ENCODE measurements around the gene VEGFA. TPM values are rescaled to one million over a fixed set of nuclear protein-coding genes. Genes with fewer than 3 reads are reported as not detected.

The VEGFA gene
- polyA plus RNA-seq, 10 donors: 59.9 to 105 (median 69.1) TPM

- no peak for DNase-seq
Measured at GRCh38 chr6:43782764-43783513, 12.9 kb downstream of the VEGFA start.

DNA sequence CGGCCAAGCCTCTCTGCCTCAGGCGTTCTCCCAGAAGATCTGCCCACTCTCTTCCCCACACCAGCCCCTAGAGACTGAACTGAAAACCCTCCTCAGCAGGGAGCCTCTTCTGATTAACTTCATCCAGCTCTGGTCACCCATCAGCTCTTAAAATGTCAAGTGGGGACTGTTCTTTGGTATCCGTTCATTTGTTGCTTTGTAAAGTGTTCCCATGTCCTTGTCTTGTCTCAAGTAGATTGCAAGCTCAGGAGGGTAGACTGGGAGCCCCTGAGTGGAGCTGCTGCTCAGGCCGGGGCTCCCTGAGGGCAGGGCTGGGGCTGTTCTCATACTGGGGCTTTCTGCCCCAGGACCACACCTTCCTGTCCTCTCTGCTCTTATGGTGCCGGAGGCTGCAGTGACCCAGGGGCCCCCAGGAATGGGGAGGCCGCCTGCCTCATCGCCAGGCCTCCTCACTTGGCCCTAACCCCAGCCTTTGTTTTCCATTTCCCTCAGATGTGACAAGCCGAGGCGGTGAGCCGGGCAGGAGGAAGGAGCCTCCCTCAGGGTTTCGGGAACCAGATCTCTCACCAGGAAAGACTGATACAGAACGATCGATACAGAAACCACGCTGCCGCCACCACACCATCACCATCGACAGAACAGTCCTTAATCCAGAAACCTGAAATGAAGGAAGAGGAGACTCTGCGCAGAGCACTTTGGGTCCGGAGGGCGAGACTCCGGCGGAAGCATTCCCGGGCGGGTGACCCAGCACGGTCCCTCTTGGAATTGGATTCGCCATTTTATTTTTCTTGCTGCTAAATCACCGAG lies 14.2 kb downstream of the VEGFA start:
- DNase-seq: no peak

DNA sequence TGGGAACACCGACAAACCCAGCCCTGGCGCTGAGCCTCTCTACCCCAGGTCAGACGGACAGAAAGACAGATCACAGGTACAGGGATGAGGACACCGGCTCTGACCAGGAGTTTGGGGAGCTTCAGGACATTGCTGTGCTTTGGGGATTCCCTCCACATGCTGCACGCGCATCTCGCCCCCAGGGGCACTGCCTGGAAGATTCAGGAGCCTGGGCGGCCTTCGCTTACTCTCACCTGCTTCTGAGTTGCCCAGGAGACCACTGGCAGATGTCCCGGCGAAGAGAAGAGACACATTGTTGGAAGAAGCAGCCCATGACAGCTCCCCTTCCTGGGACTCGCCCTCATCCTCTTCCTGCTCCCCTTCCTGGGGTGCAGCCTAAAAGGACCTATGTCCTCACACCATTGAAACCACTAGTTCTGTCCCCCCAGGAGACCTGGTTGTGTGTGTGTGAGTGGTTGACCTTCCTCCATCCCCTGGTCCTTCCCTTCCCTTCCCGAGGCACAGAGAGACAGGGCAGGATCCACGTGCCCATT lies 15.3 kb downstream of the VEGFA start:
- no peak for DNase-seq

- DNase-seq: no peak
Measured at GRCh38 chr6:43785904-43786303, 15.9 kb downstream of the VEGFA start.

DNA sequence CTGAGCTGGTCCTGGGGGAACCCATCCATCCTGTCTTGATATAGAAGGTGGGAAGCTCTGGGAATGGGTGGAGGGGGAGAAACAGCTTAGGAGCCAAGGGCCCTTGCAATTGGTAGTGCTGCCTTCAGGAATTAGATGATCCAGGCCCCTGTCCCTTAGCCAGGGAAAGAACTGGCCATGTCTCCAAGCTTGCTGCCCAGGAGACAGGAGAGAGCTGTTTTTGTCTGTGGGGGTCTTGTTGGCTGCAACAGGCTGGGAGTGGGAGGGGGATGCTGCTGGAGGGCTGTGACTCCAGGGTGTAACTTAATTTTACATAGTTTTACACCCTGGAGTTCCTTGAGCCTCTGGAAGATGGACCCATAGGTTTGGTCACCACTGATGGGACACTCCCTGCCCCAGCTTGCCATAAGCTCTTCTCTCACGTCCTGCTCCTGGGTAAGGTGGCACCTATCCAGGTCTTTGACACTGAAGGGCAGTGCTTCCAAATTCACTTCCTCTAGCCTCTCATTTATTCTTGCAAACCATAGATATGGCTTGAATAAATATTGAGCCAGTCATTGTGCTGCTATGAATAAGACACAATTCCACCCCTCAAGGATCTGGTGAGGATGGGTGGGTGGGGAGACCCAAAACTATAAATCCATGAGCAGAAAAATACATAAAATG lies 16.8 kb downstream of the VEGFA start:
- no peak for DNase-seq

GRCh38 chr6:43788301-43788700 lies 18.3 kb downstream of the VEGFA start:
- DNase-seq: no peak

DNA sequence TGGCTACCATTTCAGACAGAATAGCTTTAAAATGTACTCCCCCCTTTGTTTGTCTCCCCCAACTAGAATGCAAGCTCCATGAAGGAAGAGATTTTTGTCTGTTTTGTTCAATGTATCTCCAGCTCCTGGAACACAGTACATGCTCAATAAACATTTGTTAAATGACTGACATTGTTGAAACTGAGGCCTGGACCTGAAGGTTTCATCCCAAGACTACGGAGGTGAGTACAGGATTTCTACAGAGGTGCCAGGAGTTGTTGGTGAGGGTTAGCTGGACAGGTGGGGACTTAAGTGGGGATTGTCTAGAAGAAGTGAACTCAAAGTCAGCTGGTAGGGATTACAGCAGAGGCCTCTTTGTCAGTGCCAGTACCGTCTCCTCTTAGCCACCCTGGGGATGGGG lies 19.4 kb downstream of the VEGFA start:
- DNase-seq: no peak

GRCh38 chr6:43790031-43790430 lies 20.0 kb downstream of the VEGFA start:
- DNase-seq: peak in 1 of 3 donors; percentile 58

DNA sequence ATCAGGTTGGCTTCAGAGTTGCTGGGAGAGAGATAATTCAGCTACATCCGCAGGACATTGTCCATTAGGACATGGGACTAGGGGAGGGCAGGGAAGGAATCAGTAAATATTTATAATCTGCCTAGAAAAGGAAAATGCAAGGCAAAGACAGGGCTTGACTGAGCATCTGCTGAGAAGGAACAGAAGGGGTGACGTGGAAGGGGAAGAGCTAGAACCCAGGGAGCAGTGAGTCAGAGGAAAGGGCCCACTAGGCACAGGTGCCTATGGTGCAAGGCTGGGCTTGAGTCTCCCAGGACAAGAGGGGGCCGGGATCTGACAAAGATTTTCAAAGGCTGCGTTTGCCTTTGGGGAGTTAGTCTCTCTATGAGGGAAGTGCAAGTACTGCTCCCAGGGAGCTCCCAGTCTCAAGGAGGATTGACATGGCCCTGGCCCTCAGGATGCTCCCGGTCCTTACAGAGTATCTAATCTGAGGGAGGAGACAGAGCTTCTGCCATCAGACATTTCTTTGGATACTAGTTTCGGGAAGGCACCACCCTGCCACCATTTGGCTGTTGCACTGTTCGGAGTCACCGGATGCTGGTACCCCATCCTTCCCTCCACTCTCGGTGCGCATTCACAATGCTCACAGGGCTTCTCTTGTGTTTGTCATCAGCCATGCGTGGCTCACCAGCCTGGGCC lies 21.9 kb downstream of the VEGFA start:
- no peak for DNase-seq

DNA sequence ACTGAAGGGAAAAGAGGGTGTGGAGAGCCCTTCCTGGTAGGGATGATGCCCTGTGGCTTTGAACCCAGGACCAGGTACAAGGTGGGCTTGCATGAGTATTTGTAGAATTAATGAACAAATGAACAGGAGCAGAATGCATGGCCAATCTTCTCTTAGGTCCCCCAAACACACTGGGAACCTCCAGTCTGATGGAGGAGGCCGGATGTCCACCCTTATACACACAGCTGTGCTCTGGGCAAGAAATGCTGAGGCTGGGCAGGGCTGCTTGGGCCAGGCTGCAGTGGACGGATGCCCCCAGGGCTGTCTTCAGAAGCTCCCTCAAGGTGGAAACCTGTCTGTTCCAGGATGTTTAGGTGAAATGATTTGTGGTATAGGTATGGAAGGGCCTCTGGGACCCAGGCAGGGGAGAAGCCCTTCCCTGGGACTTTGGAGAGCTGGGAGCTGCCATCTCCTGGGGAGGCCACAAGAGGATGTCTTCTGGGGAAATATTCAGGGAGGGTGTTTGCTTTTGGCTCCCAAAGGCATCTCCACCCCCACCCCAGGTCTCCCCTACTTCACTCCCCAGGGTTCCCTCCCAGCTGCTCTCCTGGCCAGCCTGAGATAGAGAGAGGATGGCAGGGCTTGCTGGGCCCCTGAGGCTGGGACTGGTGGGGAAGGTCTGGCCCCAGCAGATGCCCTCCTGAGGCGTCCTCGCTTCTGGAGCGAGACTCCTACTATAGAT lies 23.3 kb downstream of the VEGFA start:
- no peak for DNase-seq

GRCh38 chr6:43793875-43794242 lies 23.8 kb downstream of the VEGFA start:
- no peak for DNase-seq

GRCh38 chr6:43795421-43795820 lies 25.4 kb downstream of the VEGFA start:
- no peak for DNase-seq

GRCh38 chr6:43796168-43796567 lies 26.2 kb downstream of the VEGFA start:
- DNase-seq: no peak

DNA sequence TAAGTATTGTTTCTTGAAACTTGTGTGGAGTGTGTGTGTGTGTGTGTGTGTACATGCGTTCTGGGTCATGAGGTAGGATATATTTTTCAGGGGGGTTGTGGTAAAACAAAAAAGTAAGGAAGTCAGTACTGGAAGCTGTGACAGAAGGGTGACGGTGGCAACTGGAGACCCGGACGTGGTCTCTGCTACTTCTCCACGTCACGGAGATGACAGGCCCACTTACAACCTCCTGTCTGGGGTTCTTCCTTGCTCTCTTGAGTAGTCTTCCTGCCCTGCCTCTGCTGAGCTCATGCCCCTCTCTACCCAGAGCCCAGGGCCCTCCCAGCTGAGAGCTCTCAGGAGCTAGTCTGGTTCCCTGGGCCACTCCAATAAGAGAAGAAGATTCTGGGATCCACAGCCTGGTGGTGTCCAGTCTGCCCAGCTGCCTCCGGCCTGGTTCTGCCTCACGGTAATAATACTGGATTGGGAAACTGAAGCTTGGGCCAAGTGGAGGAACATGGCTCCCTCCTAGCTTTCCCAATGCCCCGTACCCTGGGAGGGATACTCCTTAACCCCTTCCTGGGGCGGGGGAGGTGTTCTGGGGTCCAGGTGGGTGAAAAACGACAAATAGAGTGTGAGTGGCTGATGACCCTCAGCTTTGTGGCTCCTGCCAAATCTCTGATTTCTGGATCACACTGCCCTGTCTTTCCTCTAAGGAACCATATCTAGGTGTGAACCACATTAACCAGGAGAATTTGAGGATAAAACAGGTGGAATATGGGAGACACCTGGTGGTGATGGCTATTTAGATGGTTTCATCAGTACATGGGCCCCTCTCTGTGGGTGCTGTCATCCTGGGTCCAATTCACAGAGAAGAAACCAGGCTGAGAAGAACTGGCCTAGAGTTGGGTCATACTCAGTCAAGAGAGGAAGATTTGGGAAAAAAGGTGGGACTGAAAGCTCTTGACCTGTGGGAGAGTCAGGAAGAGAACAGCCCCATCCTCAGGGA lies 27.2 kb downstream of the VEGFA start:
- no peak for DNase-seq

GRCh38 chr6:43797919-43798318 lies 27.9 kb downstream of the VEGFA start:
- DNase-seq: no peak

- no peak for DNase-seq
Measured at GRCh38 chr6:43798688-43799444, 28.9 kb downstream of the VEGFA start.

GRCh38 chr6:43799551-43800297 lies 29.7 kb downstream of the VEGFA start:
- no peak for DNase-seq

DNA sequence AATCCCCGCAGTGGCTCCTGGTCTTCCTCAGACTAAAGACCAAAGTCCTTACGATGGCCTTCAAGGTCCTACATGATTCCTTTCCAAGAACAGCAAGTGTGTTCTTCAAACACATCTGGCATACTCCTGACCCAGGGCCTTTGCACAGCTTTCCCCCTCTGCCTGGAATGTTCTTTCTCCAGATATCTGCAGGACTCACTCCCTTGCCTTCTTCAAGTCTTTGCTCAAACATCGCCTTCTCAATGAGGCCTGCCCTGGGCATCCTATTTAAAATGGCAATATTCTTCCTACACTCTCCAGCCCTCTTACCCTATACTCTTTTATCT lies 30.2 kb downstream of the VEGFA start:
- no peak for DNase-seq
